Suprapubic skin (tissue), 4 donors: Measurements from ENCODE around the gene MED25.

Experiments
- EP300 ChIP-seq: sonication (generic); formaldehyde crosslinking; IDR thresholded peaks from one replicate; pipeline ENCODE4 v1.6.1; 2017; ENCODE audit warnings: antibody characterized with exemption
- POLR2A ChIP-seq, 2 donors: fragments of 450-650 bp; IDR thresholded peaks; one replicate each; pipeline ENCODE4 v1.6.1; 2017; ENCODE audit warnings: antibody characterized with exemption in 2 of 2, mild to moderate bottlenecking in 2 of 2, moderate library complexity in 2 of 2
- POLR2AphosphoS5 ChIP-seq, 3 donors: sonication (generic); formaldehyde crosslinking; IDR thresholded peaks; one replicate each; pipeline ENCODE4 v1.6.1; 2017; ENCODE audit warnings: antibody characterized with exemption in 3 of 3
- TF ChIP-seq, protein P1 (sequence below), 2 donors: fragments of 200-600 bp in 1 of 2; fragments of 450-650 bp in 1 of 2; sonication (generic) in 1 of 2; IDR thresholded peaks; one replicate each; pipeline ENCODE4 v1.5.1; 2016 to 2019; ENCODE audit warnings: antibody characterized with exemption in 2 of 2, mild to moderate bottlenecking in 1 of 2, moderate library complexity in 1 of 2

DNA sequence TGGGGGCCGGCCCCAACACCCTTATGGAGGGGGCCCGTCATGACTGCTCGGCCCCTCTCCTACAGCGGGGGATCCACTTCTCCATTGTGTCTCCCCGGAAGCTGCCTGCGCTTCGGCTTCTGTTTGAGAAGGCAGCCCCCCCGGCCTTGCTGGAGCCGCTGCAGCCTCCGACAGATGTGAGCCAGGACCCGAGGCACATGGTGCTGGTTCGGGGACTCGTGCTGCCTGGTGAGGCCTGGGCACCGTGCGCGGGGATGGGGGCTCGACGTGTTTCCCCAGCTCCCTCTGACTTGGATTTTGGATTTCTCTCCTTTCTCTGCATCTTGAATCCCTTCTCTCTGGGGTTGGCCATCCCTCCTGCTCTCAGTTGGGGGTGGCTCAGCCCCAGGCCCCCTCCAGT lies 11.6 kb downstream of the MED25 start:
- TF ChIP-seq, protein P1, sequence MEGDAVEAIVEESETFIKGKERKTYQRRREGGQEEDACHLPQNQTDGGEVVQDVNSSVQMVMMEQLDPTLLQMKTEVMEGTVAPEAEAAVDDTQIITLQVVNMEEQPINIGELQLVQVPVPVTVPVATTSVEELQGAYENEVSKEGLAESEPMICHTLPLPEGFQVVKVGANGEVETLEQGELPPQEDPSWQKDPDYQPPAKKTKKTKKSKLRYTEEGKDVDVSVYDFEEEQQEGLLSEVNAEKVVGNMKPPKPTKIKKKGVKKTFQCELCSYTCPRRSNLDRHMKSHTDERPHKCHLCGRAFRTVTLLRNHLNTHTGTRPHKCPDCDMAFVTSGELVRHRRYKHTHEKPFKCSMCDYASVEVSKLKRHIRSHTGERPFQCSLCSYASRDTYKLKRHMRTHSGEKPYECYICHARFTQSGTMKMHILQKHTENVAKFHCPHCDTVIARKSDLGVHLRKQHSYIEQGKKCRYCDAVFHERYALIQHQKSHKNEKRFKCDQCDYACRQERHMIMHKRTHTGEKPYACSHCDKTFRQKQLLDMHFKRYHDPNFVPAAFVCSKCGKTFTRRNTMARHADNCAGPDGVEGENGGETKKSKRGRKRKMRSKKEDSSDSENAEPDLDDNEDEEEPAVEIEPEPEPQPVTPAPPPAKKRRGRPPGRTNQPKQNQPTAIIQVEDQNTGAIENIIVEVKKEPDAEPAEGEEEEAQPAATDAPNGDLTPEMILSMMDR (IDR thresholded peaks at IDR 0.05): no peak
- TF ChIP-seq POLR2AphosphoS5 (IDR thresholded peaks at IDR 0.05) (no peak), POLR2A (IDR thresholded peaks at IDR 0.05) (no peak), EP300 (no peak)
